Cardiac muscle cell (in vitro differentiated cells and primary cell): ENCODE measurements around the gene BNC2. TPM values are rescaled to one million over a fixed set of nuclear protein-coding genes. Genes with fewer than 3 reads are reported as not detected.

Experiments used
- DNase-seq, 2 donors: peaks; one replicate each; pipeline versions ENCODE4 v3.0.0 to v3.0.0-alpha.2; 2010 to 2017; ENCODE audit warnings: low read depth in 1 of 2, low spot score in 1 of 2
- H3K27ac ChIP-seq: fragments of 200-600 bp; sonication (generic); 2 replicates; pipeline ENCODE4 v1.5.1; 2016
- H3K27me3 ChIP-seq: fragments of 200-600 bp; sonication (generic); 2 replicates; pipeline ENCODE4 v1.6.0; 2016; ENCODE audit warnings: control low read depth
- H3K36me3 ChIP-seq: fragments of 200-600 bp; sonication (generic); 2 replicates; pipeline ENCODE4 v1.5.1; 2016; ENCODE audit warnings: control low read depth
- H3K4me1 ChIP-seq: fragments of 200-600 bp; sonication (generic); 2 replicates; pipeline ENCODE4 v1.8.1; 2017; ENCODE audit warnings: low read depth, mild to moderate bottlenecking, mixed run types
- H3K4me3 ChIP-seq: fragments of 200-600 bp; sonication (generic); 2 replicates; pipeline ENCODE4 v1.5.1; 2016; ENCODE audit warnings: mild to moderate bottlenecking
- H3K9me3 ChIP-seq: fragments of 200-600 bp; sonication (generic); 2 replicates; pipeline ENCODE4 v1.5.1; 2017; ENCODE audit warnings: low read depth, mild to moderate bottlenecking, control low read depth
- polyA plus RNA-seq: library from polyadenylated mRNA; unstranded; fragments of >200 nt; fragmentation: Nextera tagmentation; extraction: Ambion mirVana; gene quantifications from 2 replicates; pipeline ENCODE4 v1.2.1, GENCODE V29; 2016
- total RNA-seq: library from RNA; depleted of rRNA; stranded (reverse); fragments of >200 nt; gene quantifications from 2 replicates; pipeline ENCODE4 v1.2.3, GENCODE V29; 2016
- TF ChIP-seq, protein P1 (sequence below): IDR thresholded peaks from 2 replicates; pipeline ENCODE4 v1.5.1; 2012; ENCODE audit warnings: low read depth, mild to moderate bottlenecking, low read length

BNC2 gene
- total and polyA plus RNA-seq, 2 experiments from 2014 or later = 0.54 to 0.55 TPM

DNA sequence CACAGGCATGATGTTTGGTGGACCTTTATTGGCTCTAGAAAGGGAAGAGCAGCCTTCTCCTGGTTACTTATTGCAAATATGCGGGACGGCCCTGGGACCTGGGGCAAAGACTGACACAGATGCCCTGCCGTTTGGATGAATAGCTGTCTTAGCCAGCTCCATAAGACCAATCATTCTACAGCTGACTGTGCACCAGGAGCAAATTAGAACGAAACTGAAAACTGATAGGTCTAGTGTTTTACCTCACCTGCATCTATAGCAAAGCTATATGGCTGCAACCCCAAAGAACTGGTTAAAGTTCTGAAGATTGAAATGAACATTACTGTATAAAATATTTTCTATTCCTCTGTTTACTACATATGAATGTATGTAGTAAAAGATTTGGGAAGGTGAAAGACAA is 34.2 kb upstream of the BNC2 start:
- Histone ChIP-seq H3K27me3 (no peaks in the 10 kb centered on the region), H3K27ac (no peak overlapping the region), H3K36me3 (no peaks in the 10 kb centered on the region), H3K9me3 (no peaks in the 10 kb centered on the region), H3K4me3 (no peak overlapping the region), H3K4me1 (no peaks in the 10 kb centered on the region)
- no peak for DNase-seq
- TF ChIP-seq, protein P1, sequence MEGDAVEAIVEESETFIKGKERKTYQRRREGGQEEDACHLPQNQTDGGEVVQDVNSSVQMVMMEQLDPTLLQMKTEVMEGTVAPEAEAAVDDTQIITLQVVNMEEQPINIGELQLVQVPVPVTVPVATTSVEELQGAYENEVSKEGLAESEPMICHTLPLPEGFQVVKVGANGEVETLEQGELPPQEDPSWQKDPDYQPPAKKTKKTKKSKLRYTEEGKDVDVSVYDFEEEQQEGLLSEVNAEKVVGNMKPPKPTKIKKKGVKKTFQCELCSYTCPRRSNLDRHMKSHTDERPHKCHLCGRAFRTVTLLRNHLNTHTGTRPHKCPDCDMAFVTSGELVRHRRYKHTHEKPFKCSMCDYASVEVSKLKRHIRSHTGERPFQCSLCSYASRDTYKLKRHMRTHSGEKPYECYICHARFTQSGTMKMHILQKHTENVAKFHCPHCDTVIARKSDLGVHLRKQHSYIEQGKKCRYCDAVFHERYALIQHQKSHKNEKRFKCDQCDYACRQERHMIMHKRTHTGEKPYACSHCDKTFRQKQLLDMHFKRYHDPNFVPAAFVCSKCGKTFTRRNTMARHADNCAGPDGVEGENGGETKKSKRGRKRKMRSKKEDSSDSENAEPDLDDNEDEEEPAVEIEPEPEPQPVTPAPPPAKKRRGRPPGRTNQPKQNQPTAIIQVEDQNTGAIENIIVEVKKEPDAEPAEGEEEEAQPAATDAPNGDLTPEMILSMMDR = no peak

- TF ChIP-seq, protein P1 = no peak
- Histone ChIP-seq H3K27me3 (no peaks in the 10 kb centered on the region), H3K4me1 (no peaks in the 10 kb centered on the region), H3K27ac (no peak overlapping the region), H3K4me3 (no peak overlapping the region), H3K36me3 (no peaks in the 10 kb centered on the region), H3K9me3 (no peaks in the 10 kb centered on the region)
- DNase-seq = peak in 1 of 2 donors; percentile 34
Observed at GRCh38 chr9:16901590-16901989, 31.1 kb upstream of the BNC2 start.

DNA sequence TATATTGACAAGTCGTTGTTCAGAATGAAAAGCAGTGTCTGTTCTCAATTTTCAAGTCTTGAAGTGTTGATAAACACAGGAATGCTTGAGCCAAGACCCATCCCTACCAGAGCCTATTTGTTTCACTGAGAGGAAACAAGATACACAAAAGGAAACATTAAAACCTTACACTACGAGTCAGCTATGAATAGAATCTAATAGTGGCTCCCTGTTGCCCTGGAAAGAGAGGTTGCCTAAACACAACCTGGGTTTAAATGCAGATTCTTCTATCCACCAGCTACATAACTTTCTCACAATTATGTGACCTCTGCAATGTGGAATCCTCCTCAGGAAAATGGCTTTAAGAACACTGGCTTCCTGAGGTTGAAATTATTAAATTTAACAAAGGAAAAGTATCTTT is 29.1 kb upstream of the BNC2 start:
- Histone ChIP-seq H3K27ac (no peak overlapping the region), H3K27me3 (no peaks in the 10 kb centered on the region), H3K9me3 (no peaks in the 10 kb centered on the region), H3K4me3 (no peak overlapping the region), H3K4me1 (no peaks in the 10 kb centered on the region), H3K36me3 (no peaks in the 10 kb centered on the region)
- TF ChIP-seq, protein P1 = no peak
- DNase-seq = no peak

DNA sequence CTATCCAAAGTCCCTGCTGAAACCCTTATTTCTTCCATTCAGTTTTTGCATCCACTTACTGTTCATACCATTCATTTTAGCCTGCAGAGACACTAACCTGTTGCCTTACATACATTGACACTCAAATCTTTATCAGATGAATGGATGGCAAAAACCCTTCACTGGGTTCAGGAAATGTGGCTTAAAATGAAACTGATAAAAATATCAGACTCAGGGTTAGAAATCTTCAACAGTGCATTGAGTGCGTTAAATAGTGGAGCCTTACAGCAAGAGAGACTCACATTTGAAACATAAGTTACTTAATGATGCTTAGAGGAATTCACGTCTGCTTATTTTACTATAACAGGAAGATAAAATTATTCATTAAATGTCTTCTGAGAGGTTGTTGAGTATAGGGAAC is 28.0 kb upstream of the BNC2 start:
- TF ChIP-seq, protein P1 = no peak
- H3K27ac ChIP-seq = no peak overlapping the region
- no peaks in the 10 kb centered on the region for H3K9me3 ChIP-seq

GRCh38 chr9:16888594-16888993 is 18.1 kb upstream of the BNC2 start:
- Histone ChIP-seq H3K9me3 (no peaks in the 10 kb centered on the region), H3K27ac (no peak overlapping the region), H3K4me1 (no peaks in the 10 kb centered on the region), H3K36me3 (no peaks in the 10 kb centered on the region), H3K4me3 (no peak overlapping the region), H3K27me3 (no peaks in the 10 kb centered on the region)
- TF ChIP-seq, protein P1 = no peak
- no peak for DNase-seq

More for the DNA sequence above, 28.0 kb upstream of the BNC2 start:
- Histone ChIP-seq H3K27me3 (no peaks in the 10 kb centered on the region), H3K4me1 (no peaks in the 10 kb centered on the region), H3K4me3 (no peak overlapping the region), H3K36me3 (no peaks in the 10 kb centered on the region)
- DNase-seq = no peak

GRCh38 chr9:16885931-16886330 is 15.5 kb upstream of the BNC2 start:
- Histone ChIP-seq H3K4me3 (no peak overlapping the region), H3K27me3 (no peaks in the 10 kb centered on the region), H3K27ac (no peak overlapping the region), H3K4me1 (no peaks in the 10 kb centered on the region), H3K9me3 (no peaks in the 10 kb centered on the region), H3K36me3 (no peaks in the 10 kb centered on the region)
- no peak for DNase-seq
- TF ChIP-seq, protein P1 = no peak
